Choroid plexus epithelial cell (primary cell): ENCODE results near the gene TAAR6.

ENCODE experiments used
- DNase-seq: peaks from one replicate; pipeline ENCODE4 v3.0.0-alpha.2; 2010; ENCODE audit warnings: low read depth
- H3K4me3 ChIP-seq: 2 replicates; pipeline ENCODE4 v1.5.1; 2011; ENCODE audit warnings: low read depth, mild to moderate bottlenecking, control low read depth, low read length, moderate library complexity
- TF ChIP-seq, protein P1 (sequence below): conservative IDR thresholded peaks from 2 replicates; pipeline ENCODE4 v1.5.1; 2011; ENCODE audit warnings: low read depth, mild to moderate bottlenecking, control low read depth, inconsistent platforms, low read length, moderate library complexity

TAAR6 gene

DNA sequence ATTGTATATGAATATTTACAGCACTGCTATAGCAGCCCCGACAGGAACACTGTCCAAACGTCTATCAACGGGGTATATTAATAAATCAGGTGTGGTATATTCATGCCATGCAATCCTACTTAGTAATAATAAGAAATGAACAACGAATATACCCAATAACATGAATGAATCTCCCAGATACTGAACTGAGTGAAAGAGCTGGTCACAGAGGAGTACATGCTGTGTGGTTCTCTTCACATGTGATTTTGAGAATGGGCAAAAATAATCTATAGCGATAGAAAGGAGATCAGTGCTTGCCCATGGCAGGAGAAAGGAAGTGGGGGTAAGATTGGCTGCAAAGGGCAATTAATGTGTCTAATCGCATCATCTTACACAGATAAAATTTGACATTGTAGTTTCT lies 3.7 kb upstream of the TAAR6 start:
- DNase-seq, result no peak
- TF ChIP-seq, protein P1, sequence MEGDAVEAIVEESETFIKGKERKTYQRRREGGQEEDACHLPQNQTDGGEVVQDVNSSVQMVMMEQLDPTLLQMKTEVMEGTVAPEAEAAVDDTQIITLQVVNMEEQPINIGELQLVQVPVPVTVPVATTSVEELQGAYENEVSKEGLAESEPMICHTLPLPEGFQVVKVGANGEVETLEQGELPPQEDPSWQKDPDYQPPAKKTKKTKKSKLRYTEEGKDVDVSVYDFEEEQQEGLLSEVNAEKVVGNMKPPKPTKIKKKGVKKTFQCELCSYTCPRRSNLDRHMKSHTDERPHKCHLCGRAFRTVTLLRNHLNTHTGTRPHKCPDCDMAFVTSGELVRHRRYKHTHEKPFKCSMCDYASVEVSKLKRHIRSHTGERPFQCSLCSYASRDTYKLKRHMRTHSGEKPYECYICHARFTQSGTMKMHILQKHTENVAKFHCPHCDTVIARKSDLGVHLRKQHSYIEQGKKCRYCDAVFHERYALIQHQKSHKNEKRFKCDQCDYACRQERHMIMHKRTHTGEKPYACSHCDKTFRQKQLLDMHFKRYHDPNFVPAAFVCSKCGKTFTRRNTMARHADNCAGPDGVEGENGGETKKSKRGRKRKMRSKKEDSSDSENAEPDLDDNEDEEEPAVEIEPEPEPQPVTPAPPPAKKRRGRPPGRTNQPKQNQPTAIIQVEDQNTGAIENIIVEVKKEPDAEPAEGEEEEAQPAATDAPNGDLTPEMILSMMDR, result no peak
- H3K4me3 ChIP-seq, result no peak overlapping the region

DNA sequence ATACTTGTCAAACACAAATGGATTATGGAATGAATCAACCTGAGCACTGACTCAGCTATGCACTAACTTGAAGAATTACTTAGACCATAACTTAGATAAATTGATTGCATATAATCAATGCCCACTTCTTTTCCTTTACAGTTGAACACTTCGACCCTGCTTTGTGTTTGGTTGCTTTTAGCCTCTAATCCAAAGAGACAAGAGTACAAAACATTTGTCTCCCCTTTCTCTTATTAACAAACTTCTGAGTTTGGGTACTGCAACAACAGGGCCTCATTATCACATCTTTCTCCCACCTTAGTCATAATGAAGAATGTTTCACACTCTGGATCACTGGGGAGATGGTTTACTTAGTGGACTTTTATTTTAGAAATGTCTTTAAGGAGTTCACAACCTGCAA lies 2.6 kb upstream of the TAAR6 start:
- no peak overlapping the region for H3K4me3 ChIP-seq
- DNase-seq, result no peak
- TF ChIP-seq, protein P1, result no peak

DNA sequence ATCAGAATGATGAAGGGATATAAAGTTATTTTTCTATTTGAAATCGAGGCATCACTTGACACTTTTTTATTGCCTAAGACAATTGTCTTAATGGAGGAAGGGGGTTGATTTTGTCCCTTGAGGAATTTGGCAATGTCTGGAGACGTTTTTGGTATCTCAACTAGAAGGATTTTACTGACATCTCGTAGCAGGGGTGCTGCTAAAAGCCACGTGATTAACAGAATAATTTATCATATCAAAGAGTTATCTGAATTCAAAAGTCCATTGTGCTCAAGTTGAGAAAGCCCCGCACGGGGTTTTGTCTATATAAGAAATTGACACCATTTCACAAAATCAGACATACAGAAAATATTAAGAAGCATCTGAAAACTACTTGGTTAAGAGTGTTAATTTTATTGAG lies 1.5 kb upstream of the TAAR6 start:
- DNase-seq, result no peak
- TF ChIP-seq, protein P1, result no peak
- H3K4me3 ChIP-seq, result no peak overlapping the region

DNA sequence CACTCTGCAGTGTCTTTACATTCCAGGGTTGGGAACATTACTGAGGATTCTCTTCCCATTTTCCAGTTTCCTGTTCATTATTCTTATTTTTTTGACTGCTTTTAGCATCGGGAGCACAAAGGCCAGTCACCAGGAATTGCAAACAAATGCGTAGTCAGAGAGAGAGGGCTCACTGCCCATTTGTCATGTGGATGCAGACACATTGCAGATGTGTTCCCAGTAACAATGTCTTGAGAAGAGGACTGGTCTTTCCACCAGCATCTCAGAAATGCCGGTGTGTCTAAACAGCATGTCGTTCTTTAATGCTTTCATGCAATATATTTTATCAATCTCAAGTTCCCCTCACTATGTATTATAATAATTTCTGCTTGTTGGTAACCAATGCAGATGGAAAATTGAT lies 952 bp upstream of the TAAR6 start:
- TF ChIP-seq, protein P1, result no peak
- no peak for DNase-seq
- H3K4me3 ChIP-seq, result no peak overlapping the region

DNA sequence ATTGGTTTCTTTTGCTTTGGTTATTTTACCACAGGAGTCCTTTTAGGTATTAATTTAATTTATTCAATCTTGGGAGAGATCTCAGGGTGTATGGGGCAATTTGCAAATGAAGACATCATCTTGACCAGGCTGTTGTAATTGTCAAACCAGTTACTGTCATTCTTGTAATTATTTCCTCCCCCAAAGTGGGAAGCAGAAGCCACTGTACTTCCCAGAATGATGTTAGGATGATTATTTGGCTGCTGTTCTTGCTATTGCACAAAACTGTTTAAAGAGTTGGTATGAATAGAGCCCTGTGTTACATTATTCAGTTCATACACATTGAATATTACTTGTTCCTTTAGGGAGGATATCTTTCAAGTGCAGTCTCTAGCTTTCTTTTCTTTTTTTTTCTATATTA lies 1.7 kb downstream of the TAAR6 start:
- TF ChIP-seq, protein P1, result no peak
- H3K4me3 ChIP-seq, result no peak overlapping the region
- no peak for DNase-seq

DNA sequence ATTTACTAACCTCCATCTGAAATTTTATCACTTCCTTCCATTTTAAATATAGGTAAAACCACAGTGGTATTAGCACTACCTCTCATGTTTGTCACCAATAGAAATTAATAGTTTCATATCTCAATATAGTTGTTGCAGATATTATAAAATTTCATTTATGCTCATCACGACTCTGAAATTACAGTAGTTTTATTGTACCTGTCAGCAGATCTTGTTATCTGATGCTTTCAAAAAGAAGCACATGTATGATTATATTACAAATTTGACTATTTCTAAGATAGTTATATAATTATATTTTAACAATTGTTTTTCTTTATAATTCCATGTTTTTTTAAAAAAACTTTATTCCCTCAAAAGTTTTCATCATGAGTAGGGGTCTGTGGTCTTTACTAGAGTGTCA lies 14.6 kb downstream of the TAAR6 start:
- TF ChIP-seq, protein P1, result no peak
- no peak for DNase-seq
- no peak overlapping the region for H3K4me3 ChIP-seq

DNA sequence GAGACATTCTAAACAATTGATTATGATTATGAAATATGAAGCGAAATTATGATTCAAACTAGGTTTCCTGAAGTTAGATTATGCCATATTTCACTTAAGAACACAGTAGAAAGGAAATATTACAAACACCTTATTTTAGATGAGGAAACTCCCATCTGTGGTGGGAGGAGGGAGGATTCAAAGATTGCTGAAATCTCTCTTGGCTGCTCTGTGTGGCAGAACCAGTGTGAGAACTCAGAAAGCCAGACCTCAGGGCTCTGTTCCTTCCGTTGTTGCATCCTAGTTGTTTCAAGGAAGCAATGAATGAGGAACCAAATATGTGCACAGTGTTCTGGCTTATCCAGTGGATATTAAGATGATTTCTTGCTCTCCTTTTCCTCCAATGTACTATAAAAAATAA lies 17.3 kb downstream of the TAAR6 start:
- TF ChIP-seq, protein P1, result no peak
- no peak overlapping the region for H3K4me3 ChIP-seq
- no peak for DNase-seq
